Body of pancreas (tissue), 4 donors: Measurements from ENCODE around the gene CAMK1D.

Experiments
- CTCF ChIP-seq, 7 experiments: fragments of 450-650 bp in 4 of 7; fragments of 200-600 bp in 3 of 7; sonication (generic) in 3 of 7; IDR thresholded peaks; one replicate each; pipeline ENCODE4 v1.5.1; 2016 to 2019; ENCODE audit warnings: antibody characterized with exemption in 7 of 7
- POLR2A ChIP-seq, 3 donors: fragments of 450-650 bp; IDR thresholded peaks; one replicate each; pipeline ENCODE4 v1.6.1; 2016; ENCODE audit warnings: antibody characterized with exemption in 3 of 3, mild to moderate bottlenecking in 2 of 3

GRCh38 chr10:12594448-12594944, 245.1 kb downstream of the CAMK1D start:
- TF ChIP-seq POLR2A (IDR thresholded peaks at IDR 0.05) (no peak), CTCF (IDR thresholded peaks at IDR 0.05) (no peak)
